OCI-LY1 (cell line): Measurements from ENCODE around the gene WDR20.

Source experiments
- H2AFZ ChIP-seq: fragments of 200-600 bp; sonication (generic), shearing (Covaris generic); 2 replicates; pipeline ENCODE4 v1.6.0; 2014; ENCODE audit warnings: antibody characterized with exemption, mild to moderate bottlenecking, low read length
- H3F3A ChIP-seq: fragments of 200-600 bp; sonication (generic), shearing (Covaris generic); 2 replicates; pipeline ENCODE4 v1.6.0; 2014; ENCODE audit warnings: mild to moderate bottlenecking, antibody characterized with exemption, low read length, moderate library complexity; ENCODE audit not compliant: insufficient read depth
- H3K27ac ChIP-seq: fragments of 200-600 bp; sonication (generic); 2 replicates; pipeline ENCODE4 v1.5.1; 2014; ENCODE audit warnings: low read length, mixed run types, mild to moderate bottlenecking, low read depth; ENCODE audit not compliant: poor library complexity, severe bottlenecking
- H3K27me3 ChIP-seq: fragments of 200-600 bp; sonication (generic); 2 replicates; pipeline ENCODE4 v1.6.0; 2014; ENCODE audit warnings: antibody characterized with exemption, mild to moderate bottlenecking, low read length, moderate library complexity; ENCODE audit not compliant: insufficient read depth
- H3K36me3 ChIP-seq: fragments of 200-600 bp; sonication (generic); 2 replicates; pipeline ENCODE4 v1.6.1; 2014; ENCODE audit warnings: mild to moderate bottlenecking, antibody characterized with exemption, low read length, moderate library complexity, mixed read lengths; ENCODE audit not compliant: insufficient read depth
- H3K4me1 ChIP-seq: fragments of 200-600 bp; sonication (generic); 2 replicates; pipeline ENCODE4 v1.5.1; 2014; ENCODE audit warnings: mild to moderate bottlenecking, low read length, moderate library complexity; ENCODE audit not compliant: insufficient read depth, severe bottlenecking
- H3K4me2 ChIP-seq: fragments of 200-600 bp; sonication (generic), shearing (Covaris generic); 2 replicates; pipeline ENCODE4 v1.6.1; 2014; ENCODE audit warnings: low read length
- H3K4me3 ChIP-seq: fragments of 200-600 bp; sonication (generic); 2 replicates; pipeline ENCODE4 v1.5.1; 2014; ENCODE audit warnings: low read length, low read depth, mild to moderate bottlenecking, mixed read lengths; ENCODE audit not compliant: poor library complexity, severe bottlenecking
- H3K79me2 ChIP-seq: fragments of 200-600 bp; shearing (Covaris generic); 2 replicates; pipeline ENCODE4 v1.6.1; 2016; ENCODE audit warnings: mixed run types, low read length, mixed read lengths; ENCODE audit not compliant: insufficient read depth
- H3K9ac ChIP-seq: fragments of 200-600 bp; sonication (generic), shearing (Covaris generic); 2 replicates; pipeline ENCODE4 v1.6.1; 2014; ENCODE audit warnings: mild to moderate bottlenecking, low read length, mixed read lengths
- H3K9me2 ChIP-seq: fragments of 200-600 bp; sonication (generic), shearing (Covaris generic); 2 replicates; pipeline ENCODE4 v1.6.1; 2014; ENCODE audit warnings: low read depth, mild to moderate bottlenecking, low read length, mixed read lengths
- H3K9me3 ChIP-seq: fragments of 200-600 bp; shearing (Covaris generic); 2 replicates; pipeline ENCODE4 v1.6.1; 2014; ENCODE audit warnings: low read length, mixed read lengths
- H4K20me1 ChIP-seq: fragments of 200-600 bp; sonication (generic), shearing (Covaris generic); 2 replicates; pipeline ENCODE4 v1.6.0; 2016; ENCODE audit warnings: mild to moderate bottlenecking, low read length; ENCODE audit not compliant: insufficient read depth
- EZH2 ChIP-seq: fragments of 200-600 bp; sonication (generic), shearing (Covaris generic); IDR thresholded peaks from 2 replicates; pipeline ENCODE4 v1.8.0; 2017; ENCODE audit warnings: borderline replicate concordance, mixed run types, mild to moderate bottlenecking, antibody characterized with exemption, low read length, moderate library complexity, mixed read lengths
- TF ChIP-seq, protein P1 (sequence below): fragments of 200-600 bp; sonication (generic), shearing (Covaris generic); IDR thresholded peaks from 2 replicates; pipeline ENCODE4 v1.5.1; 2017; ENCODE audit warnings: mild to moderate bottlenecking, antibody characterized with exemption, low read length, moderate library complexity, mixed read lengths

WDR20 gene

GRCh38 chr14:102213984-102214658 is 74.4 kb downstream of the WDR20 start:
- TF ChIP-seq, protein P1, sequence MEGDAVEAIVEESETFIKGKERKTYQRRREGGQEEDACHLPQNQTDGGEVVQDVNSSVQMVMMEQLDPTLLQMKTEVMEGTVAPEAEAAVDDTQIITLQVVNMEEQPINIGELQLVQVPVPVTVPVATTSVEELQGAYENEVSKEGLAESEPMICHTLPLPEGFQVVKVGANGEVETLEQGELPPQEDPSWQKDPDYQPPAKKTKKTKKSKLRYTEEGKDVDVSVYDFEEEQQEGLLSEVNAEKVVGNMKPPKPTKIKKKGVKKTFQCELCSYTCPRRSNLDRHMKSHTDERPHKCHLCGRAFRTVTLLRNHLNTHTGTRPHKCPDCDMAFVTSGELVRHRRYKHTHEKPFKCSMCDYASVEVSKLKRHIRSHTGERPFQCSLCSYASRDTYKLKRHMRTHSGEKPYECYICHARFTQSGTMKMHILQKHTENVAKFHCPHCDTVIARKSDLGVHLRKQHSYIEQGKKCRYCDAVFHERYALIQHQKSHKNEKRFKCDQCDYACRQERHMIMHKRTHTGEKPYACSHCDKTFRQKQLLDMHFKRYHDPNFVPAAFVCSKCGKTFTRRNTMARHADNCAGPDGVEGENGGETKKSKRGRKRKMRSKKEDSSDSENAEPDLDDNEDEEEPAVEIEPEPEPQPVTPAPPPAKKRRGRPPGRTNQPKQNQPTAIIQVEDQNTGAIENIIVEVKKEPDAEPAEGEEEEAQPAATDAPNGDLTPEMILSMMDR: peak; percentile 54; the same call in 1 of the 2 replicates
- no peak for TF ChIP-seq EZH2
- Histone ChIP-seq H3F3A (no peaks in the 10 kb centered on the region), H3K36me3 (peaks cover 13% of the 10 kb centered on the region), H3K79me2 (no peaks in the 10 kb centered on the region), H4K20me1 (no peaks in the 10 kb centered on the region), H3K27ac (peak overlapping the region; percentile 18), H3K9me2 (no peaks in the 10 kb centered on the region), H2AFZ (no peak overlapping the region), H3K4me3 (no peak overlapping the region), H3K4me1 (peaks cover 35% of the 10 kb centered on the region), H3K9ac (no peak overlapping the region), H3K9me3 (no peaks in the 10 kb centered on the region), H3K27me3 (no peaks in the 10 kb centered on the region), H3K4me2 (no peak overlapping the region; the same call in 1 of the 2 replicates)

GRCh38 chr14:102215071-102215470 is 75.4 kb downstream of the WDR20 start:
- TF ChIP-seq EZH2: no peak
- TF ChIP-seq, protein P1: no peak
- Histone ChIP-seq H3K27ac (no peak overlapping the region), H3K4me3 (no peak overlapping the region), H3K27me3 (no peaks in the 10 kb centered on the region), H3F3A (no peaks in the 10 kb centered on the region), H3K9me3 (no peaks in the 10 kb centered on the region), H3K4me1 (peaks cover 44% of the 10 kb centered on the region), H2AFZ (no peak overlapping the region), H3K36me3 (peaks cover 8% of the 10 kb centered on the region), H3K9me2 (no peaks in the 10 kb centered on the region), H3K9ac (no peak overlapping the region), H3K79me2 (no peaks in the 10 kb centered on the region), H3K4me2 (no peak overlapping the region), H4K20me1 (no peaks in the 10 kb centered on the region)

DNA sequence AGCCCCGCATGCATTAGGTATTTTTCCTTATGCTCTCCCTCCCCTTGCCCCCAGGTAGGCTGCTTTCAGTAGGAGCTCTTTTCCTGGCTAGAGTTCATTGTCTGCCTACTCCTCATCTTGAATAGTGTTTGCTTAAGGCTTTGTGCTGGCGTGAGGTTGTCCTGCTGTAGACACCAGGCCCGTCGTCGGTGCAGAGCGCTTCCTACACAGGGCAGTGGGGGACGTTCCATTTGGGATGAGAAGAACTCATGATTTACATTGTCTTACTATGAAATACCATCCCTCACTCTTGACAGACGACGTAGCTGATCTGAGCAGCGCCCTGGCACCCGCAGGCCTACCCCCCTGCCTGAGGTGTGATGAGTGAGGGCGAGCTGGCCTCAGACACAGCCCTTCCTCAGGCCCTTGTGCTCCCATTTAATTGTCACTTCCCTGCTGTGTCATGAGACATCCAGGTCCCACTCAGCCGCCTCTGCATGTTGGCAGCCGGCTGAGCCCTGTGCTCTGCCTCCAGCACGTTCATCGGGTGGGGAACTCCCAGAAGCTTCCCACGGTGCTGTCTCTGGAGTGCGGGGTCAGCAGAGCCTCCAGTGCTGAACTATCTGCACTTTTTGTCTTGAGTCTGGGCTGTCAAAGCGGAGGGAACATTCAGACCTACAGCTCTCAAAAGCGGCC is 76.0 kb downstream of the WDR20 start:
- Histone ChIP-seq H3K9me2 (no peaks in the 10 kb centered on the region), H3K9ac (no peak overlapping the region), H3K4me1 (peaks cover 48% of the 10 kb centered on the region), H4K20me1 (no peaks in the 10 kb centered on the region), H3K27me3 (no peaks in the 10 kb centered on the region), H3K79me2 (no peaks in the 10 kb centered on the region), H3K9me3 (no peaks in the 10 kb centered on the region), H3K27ac (peak overlapping the region; percentile 58), H2AFZ (no peak overlapping the region), H3K36me3 (peaks cover 8% of the 10 kb centered on the region), H3F3A (no peaks in the 10 kb centered on the region), H3K4me2 (no peak overlapping the region; the same call in 1 of the 2 replicates), H3K4me3 (no peak overlapping the region)
- no peak for TF ChIP-seq EZH2
- TF ChIP-seq, protein P1: no peak
